ENCODE data around the gene ADAM33. TPM values are rescaled to one million over a fixed set of nuclear protein-coding genes. Genes with fewer than 3 reads are reported as not detected.

Gene ADAM33
- total RNA-seq, 1 experiment from 2014 or later, result not detected

GRCh38 chr20:3705491-3705969 lies 23.7 kb upstream of the ADAM33 start:
- no peaks in the 10 kb centered on the region for H3K27me3 Mint-ChIP-seq (ENCODE audit: insufficient read depth, unreplicated experiment)
- CTCF ChIA-PET, result interaction anchor here (0.7 to 6.3 kb wide), 2 partner anchors 28 to 298 kb away, joined by 5 to 154 read pairs; no protein-coding TSS in a partner anchor
- no peaks in the 10 kb centered on the region for H3K36me3 Mint-ChIP-seq (ENCODE audit: insufficient read depth, unreplicated experiment)
- H3K4me3 Mint-ChIP-seq (ENCODE audit: unreplicated experiment), result no peak overlapping the region
- DNase-seq (ENCODE audit: unreplicated experiment), result no peak
- H3K27ac Mint-ChIP-seq (ENCODE audit: low read depth, unreplicated experiment), result no peak overlapping the region
- H3K4me1 Mint-ChIP-seq (ENCODE audit: insufficient read depth, unreplicated experiment), result no peaks in the 10 kb centered on the region
- intact Hi-C loops (cut with micrococcal nuclease), result no loop called here
- no peak for TF ChIP-seq CTCF (IDR thresholded peaks at IDR 0.05; ENCODE audit: unreplicated experiment)
- no TSS peak for BruUV-seq (replicated peaks)
- POLR2A ChIA-PET, result interaction anchor here (0.7 kb wide), 1 partner anchor 22 kb away, joined by 4 read pairs; no protein-coding TSS in a partner anchor
- H3K9me3 Mint-ChIP-seq (ENCODE audit: unreplicated experiment), result no peaks in the 10 kb centered on the region

GRCh38 chr20:3704087-3704486 lies 22.3 kb upstream of the ADAM33 start:
- no peak overlapping the region for H3K4me3 Mint-ChIP-seq (ENCODE audit: unreplicated experiment)
- H3K4me1 Mint-ChIP-seq (ENCODE audit: insufficient read depth, unreplicated experiment), result no peaks in the 10 kb centered on the region
- intact Hi-C loops (cut with micrococcal nuclease), result no loop called here
- no peak for TF ChIP-seq CTCF (IDR thresholded peaks at IDR 0.05; ENCODE audit: unreplicated experiment)
- no peaks in the 10 kb centered on the region for H3K9me3 Mint-ChIP-seq (ENCODE audit: unreplicated experiment)
- no peaks in the 10 kb centered on the region for H3K36me3 Mint-ChIP-seq (ENCODE audit: insufficient read depth, unreplicated experiment)
- BruUV-seq (replicated peaks), result no TSS peak
- ChIA-PET POLR2A (interaction anchor here (0.9 to 1.3 kb wide), 3 partner anchors 19 to 157 kb away, joined by 3 read pairs; no protein-coding TSS in a partner anchor), CTCF (interaction anchor here (1.0 to 1.2 kb wide), 4 partner anchors 8 to 116 kb away, joined by 3 to 4 read pairs (median 3); partner anchors contain the start of gene AP5S1)
- no peak overlapping the region for H3K27ac Mint-ChIP-seq (ENCODE audit: low read depth, unreplicated experiment)
- no peak for DNase-seq (ENCODE audit: unreplicated experiment)
- no peaks in the 10 kb centered on the region for H3K27me3 Mint-ChIP-seq (ENCODE audit: insufficient read depth, unreplicated experiment)

DNA sequence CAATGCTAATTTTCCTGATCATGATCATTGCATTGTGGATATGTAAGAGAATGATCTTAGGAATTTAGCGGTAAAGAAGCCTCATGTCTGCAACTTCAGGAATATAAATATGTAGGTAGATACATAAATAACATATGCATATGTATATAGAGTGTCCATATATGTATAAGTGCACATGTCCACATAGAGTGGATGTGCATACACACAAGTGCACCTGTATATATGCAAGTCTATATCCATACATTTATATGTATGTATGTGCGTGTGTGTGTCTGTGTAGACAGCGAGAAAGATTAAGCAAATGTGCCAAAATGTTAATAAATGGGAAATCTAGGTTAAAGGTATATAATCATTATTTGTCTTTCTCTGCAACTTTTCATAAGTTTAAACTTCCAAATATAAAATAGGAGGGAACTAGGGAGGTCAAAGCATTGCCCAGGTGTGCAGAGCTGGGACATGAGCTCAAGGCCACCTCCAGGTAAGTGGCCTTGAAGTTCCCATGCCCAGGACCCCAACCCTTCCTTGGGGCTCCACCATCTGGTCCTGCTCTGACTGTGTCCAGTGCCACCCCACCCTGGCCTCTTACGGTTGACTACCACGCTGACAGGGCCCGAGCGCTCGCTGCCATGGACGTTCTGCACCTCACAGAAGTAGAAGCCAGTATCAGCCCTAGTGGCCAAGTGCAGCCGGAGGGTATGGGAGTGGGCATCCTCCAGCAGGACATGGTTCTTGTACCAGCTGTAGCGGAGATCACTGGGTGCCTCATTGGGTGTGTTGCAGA lies 21.0 kb upstream of the ADAM33 start:
- no peaks in the 10 kb centered on the region for H3K4me1 Mint-ChIP-seq (ENCODE audit: insufficient read depth, unreplicated experiment)
- no peak overlapping the region for H3K27ac Mint-ChIP-seq (ENCODE audit: low read depth, unreplicated experiment)
- POLR2A ChIA-PET, result interaction anchor here (1.3 kb wide), 1 partner anchor 156 kb away, joined by 3 read pairs; no protein-coding TSS in a partner anchor
- no peaks in the 10 kb centered on the region for H3K36me3 Mint-ChIP-seq (ENCODE audit: insufficient read depth, unreplicated experiment)
- no peaks in the 10 kb centered on the region for H3K9me3 Mint-ChIP-seq (ENCODE audit: unreplicated experiment)
- CTCF ChIA-PET, result interaction anchor here (1.4 to 1.7 kb wide), 2 partner anchors 8 to 26 kb away, joined by 6 to 9 read pairs; no protein-coding TSS in a partner anchor
- H3K27me3 Mint-ChIP-seq (ENCODE audit: insufficient read depth, unreplicated experiment), result no peaks in the 10 kb centered on the region
- intact Hi-C loops (cut with micrococcal nuclease), result no loop called here
- no peak for TF ChIP-seq CTCF (IDR thresholded peaks at IDR 0.05; ENCODE audit: unreplicated experiment)
- DNase-seq (ENCODE audit: unreplicated experiment), result no peak
- BruUV-seq (replicated peaks), result no TSS peak
- no peak overlapping the region for H3K4me3 Mint-ChIP-seq (ENCODE audit: unreplicated experiment)

Measured in MCF 10A (cell line).